Skeletal muscle tissue (tissue), 4 donors: Measurements from ENCODE around the gene AACS. TPM values are rescaled to one million over a fixed set of nuclear protein-coding genes. Genes with fewer than 3 reads are reported as not detected.

Experiments
- H3K27ac ChIP-seq: one replicate; pipeline ENCODE4 v1.7.0; 2013; ENCODE audit warnings: mild to moderate bottlenecking, low read depth, low read length, inconsistent platforms
- H3K27me3 ChIP-seq, 3 donors: one replicate each; pipeline ENCODE4 v1.7.0; 2013; ENCODE audit warnings: low read length in 3 of 3; ENCODE audit not compliant: control insufficient read depth in 3 of 3, insufficient read depth in 3 of 3
- H3K36me3 ChIP-seq, 3 donors: one replicate each; pipeline ENCODE4 v1.7.0; 2013; ENCODE audit warnings: low read length in 3 of 3; ENCODE audit not compliant: control insufficient read depth in 3 of 3, insufficient read depth in 3 of 3
- H3K4me1 ChIP-seq, 3 donors: one replicate each; pipeline ENCODE4 v1.7.0; 2013; ENCODE audit warnings: low read length in 3 of 3, mild to moderate bottlenecking in 3 of 3; ENCODE audit not compliant: control insufficient read depth in 3 of 3, insufficient read depth in 3 of 3
- H3K4me3 ChIP-seq, 3 donors: one replicate each; pipeline ENCODE4 v1.7.0; 2013; ENCODE audit warnings: low read length in 3 of 3
- H3K9ac ChIP-seq, 3 donors: one replicate each; pipeline ENCODE4 v1.7.0; 2013; ENCODE audit warnings: low read length in 3 of 3, mild to moderate bottlenecking in 3 of 3, moderate library complexity in 2 of 3, low read depth in 1 of 3
- H3K9me3 ChIP-seq, 3 donors: one replicate each; pipeline ENCODE4 v1.7.0; 2013; ENCODE audit warnings: low read length in 3 of 3; ENCODE audit not compliant: control insufficient read depth in 3 of 3
- total RNA-seq: library from RNA; depleted of rRNA; stranded (reverse); fragments of >200 nt; gene quantifications from one replicate; pipeline ENCODE4 v1.2.3, GENCODE V29; 2014
- donor health status: Osteomylitis.

AACS gene
- total RNA-seq, 1 donor from 2014 or later, result 19.3 TPM

GRCh38 chr12:125155366-125155765 lies 90.1 kb downstream of the AACS start:
- Histone ChIP-seq H3K36me3 (no peaks in the 10 kb centered on the region), H3K9me3 (peaks cover 0 to 4% (median 0%) of the 10 kb centered on the region in 3 donors), H3K27ac (no peak overlapping the region), H3K4me1 (peaks cover 0 to 2% (median 0%) of the 10 kb centered on the region in 3 donors), H3K9ac (no peak overlapping the region), H3K27me3 (no peaks in the 10 kb centered on the region), H3K4me3 (no peak overlapping the region)

DNA sequence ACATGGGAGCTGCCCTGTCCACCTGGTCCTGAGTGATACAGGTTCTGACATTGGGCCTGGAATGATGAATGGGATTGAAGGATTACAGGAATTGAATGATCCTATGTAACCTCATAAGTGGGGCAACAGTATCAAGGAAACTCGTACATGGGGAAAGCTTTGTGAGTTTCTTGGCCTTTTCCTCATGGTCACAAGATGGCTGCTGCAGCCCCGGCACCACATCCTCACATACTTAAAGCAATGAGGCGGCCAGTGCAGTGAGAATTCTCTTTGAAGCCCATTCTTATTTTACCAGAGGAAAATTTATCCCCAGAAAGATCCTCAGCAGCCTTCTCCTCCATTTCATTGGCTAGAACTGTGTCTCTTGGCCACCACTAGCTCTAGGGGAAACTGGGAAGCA lies 91.9 kb downstream of the AACS start:
- Histone ChIP-seq H3K36me3 (no peaks in the 10 kb centered on the region), H3K9ac (no peak overlapping the region), H3K9me3 (peaks cover 0 to 4% (median 0%) of the 10 kb centered on the region in 3 donors), H3K4me3 (no peak overlapping the region), H3K27me3 (no peaks in the 10 kb centered on the region), H3K4me1 (peaks cover 0 to 2% (median 0%) of the 10 kb centered on the region in 3 donors), H3K27ac (no peak overlapping the region)

- H3K9me3 ChIP-seq, result peaks cover 0 to 4% (median 0%) of the 10 kb centered on the region in 3 donors
- H3K9ac ChIP-seq, result no peak overlapping the region
- H3K27me3 ChIP-seq, result peaks cover 0 to 3% (median 0%) of the 10 kb centered on the region in 3 donors
- no peaks in the 10 kb centered on the region for H3K36me3 ChIP-seq
- no peak overlapping the region for H3K4me3 ChIP-seq
- H3K27ac ChIP-seq, result no peak overlapping the region
- H3K4me1 ChIP-seq, result peaks cover 0 to 2% (median 0%) of the 10 kb centered on the region in 3 donors
Observed at GRCh38 chr12:125159702-125160101, 94.5 kb downstream of the AACS start.

- Histone ChIP-seq H3K36me3 (no peaks in the 10 kb centered on the region), H3K27ac (no peak overlapping the region), H3K4me3 (no peak overlapping the region), H3K9me3 (peaks cover 0 to 4% (median 0%) of the 10 kb centered on the region in 3 donors), H3K27me3 (peaks cover 0 to 3% (median 0%) of the 10 kb centered on the region in 3 donors), H3K4me1 (no peaks in the 10 kb centered on the region), H3K9ac (no peak overlapping the region)
Observed at GRCh38 chr12:125160281-125160955, 95.2 kb downstream of the AACS start.

DNA sequence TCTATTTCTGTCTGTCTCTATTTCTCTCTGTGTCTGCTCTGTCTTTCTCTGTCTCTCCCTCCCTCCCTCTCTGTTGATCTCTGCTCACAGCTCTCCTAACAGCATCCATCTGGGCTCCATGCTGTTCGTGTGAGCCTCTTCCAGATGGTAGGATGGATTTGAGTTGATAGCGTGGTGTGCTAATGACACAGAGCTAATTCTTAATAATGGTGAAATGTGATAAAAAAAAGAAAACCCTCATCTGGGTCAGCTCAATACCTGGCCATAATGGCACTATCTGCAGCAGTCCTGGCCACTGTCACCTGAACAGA lies 96.4 kb downstream of the AACS start:
- no peaks in the 10 kb centered on the region for H3K36me3 ChIP-seq
- peaks cover 0 to 5% (median 3%) of the 10 kb centered on the region in 3 donors for H3K27me3 ChIP-seq
- no peak overlapping the region for H3K27ac ChIP-seq
- H3K4me3 ChIP-seq, result no peak overlapping the region
- no peak overlapping the region for H3K9ac ChIP-seq
- no peaks in the 10 kb centered on the region for H3K4me1 ChIP-seq
- H3K9me3 ChIP-seq, result peaks cover 0 to 4% (median 0%) of the 10 kb centered on the region in 3 donors

- H3K36me3 ChIP-seq, result no peaks in the 10 kb centered on the region
- peaks cover 0 to 6% (median 5%) of the 10 kb centered on the region in 3 donors for H3K27me3 ChIP-seq
- no peaks in the 10 kb centered on the region for H3K9me3 ChIP-seq
- no peak overlapping the region for H3K27ac ChIP-seq
- H3K9ac ChIP-seq, result no peak overlapping the region
- H3K4me1 ChIP-seq, result no peaks in the 10 kb centered on the region
- H3K4me3 ChIP-seq, result no peak overlapping the region
Observed at GRCh38 chr12:125162489-125163028, 97.3 kb downstream of the AACS start.

DNA sequence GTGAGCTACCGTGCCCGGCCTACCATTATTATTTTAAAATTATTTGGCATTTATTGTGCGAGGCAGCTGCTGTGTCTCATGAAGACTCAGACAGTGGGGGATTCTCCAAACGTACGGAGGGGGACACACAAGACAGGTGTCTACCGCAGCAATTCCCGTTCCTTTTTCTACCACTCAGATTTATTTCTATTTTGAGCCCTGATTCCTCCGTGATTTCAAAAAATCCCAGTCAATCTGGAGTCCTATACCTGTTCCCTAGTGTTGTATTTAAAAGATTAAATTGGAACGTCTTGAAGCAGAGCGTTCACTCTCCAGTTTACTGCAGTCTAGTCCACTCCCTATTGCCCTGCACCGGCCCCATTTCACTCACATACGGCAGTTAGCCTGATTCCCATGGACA lies 97.9 kb downstream of the AACS start:
- peaks cover 0 to 3% (median 0%) of the 10 kb centered on the region in 3 donors for H3K9me3 ChIP-seq
- no peak overlapping the region for H3K9ac ChIP-seq
- no peaks in the 10 kb centered on the region for H3K4me1 ChIP-seq
- H3K27ac ChIP-seq, result no peak overlapping the region
- H3K4me3 ChIP-seq, result no peak overlapping the region
- peaks cover 0 to 9% (median 5%) of the 10 kb centered on the region in 3 donors for H3K27me3 ChIP-seq
- no peaks in the 10 kb centered on the region for H3K36me3 ChIP-seq

DNA sequence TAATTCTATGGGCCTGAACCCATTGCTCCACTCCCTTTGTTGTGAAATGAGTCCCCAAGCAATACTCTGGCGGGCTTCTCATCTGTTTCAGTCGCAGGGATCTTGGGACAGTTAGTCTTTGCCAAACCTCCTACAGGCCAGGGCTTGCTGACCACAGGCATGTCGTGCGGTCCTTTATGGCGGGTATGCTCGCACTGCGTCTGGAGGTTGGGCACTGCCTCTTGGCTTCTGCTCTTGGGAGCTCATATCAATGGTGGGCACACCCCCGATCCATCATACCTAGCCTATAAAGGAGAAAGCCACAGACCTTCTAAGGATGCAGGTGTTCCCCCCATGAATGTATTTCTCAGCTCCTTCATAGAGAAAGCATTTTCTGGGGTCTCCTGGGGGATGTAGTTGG lies 99.3 kb downstream of the AACS start:
- Histone ChIP-seq H3K27me3 (peaks cover 0 to 9% (median 5%) of the 10 kb centered on the region in 3 donors), H3K36me3 (no peaks in the 10 kb centered on the region), H3K4me1 (no peaks in the 10 kb centered on the region), H3K9me3 (peaks cover 0 to 3% (median 0%) of the 10 kb centered on the region in 3 donors), H3K27ac (no peak overlapping the region), H3K4me3 (no peak overlapping the region), H3K9ac (no peak overlapping the region)

DNA sequence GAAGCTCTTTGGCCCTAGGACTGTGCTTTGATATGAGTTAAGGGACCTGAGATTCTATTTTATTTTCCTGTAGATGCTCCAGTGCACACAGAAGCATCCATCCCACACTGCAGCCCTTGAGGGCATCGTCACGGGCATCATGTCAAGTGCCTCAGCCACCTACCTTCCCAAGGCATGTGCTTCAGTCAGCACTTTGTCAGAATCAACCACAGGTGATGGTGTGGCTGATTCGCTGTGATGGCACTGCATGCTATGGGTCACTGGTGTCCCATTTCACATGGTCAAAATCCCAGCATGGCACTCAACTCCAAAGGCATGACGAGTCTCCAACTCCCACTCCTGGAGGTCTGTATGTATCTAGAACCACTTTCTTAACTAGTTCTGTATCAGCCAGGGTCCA lies 100.8 kb downstream of the AACS start:
- Histone ChIP-seq H3K27me3 (peaks cover 0 to 9% (median 5%) of the 10 kb centered on the region in 3 donors), H3K4me3 (no peak overlapping the region), H3K4me1 (no peaks in the 10 kb centered on the region), H3K36me3 (no peaks in the 10 kb centered on the region), H3K27ac (no peak overlapping the region), H3K9me3 (peaks cover 0 to 3% (median 0%) of the 10 kb centered on the region in 3 donors), H3K9ac (no peak overlapping the region)

GRCh38 chr12:125167658-125168057 lies 102.4 kb downstream of the AACS start:
- Histone ChIP-seq H3K4me1 (no peaks in the 10 kb centered on the region), H3K9me3 (peaks cover 0 to 3% (median 0%) of the 10 kb centered on the region in 3 donors), H3K27ac (no peak overlapping the region), H3K9ac (no peak overlapping the region), H3K27me3 (peaks cover 0 to 9% (median 5%) of the 10 kb centered on the region in 3 donors), H3K4me3 (no peak overlapping the region), H3K36me3 (no peaks in the 10 kb centered on the region)
